HepG2 (cell line): Measurements from ENCODE around the gene CEMP1. TPM values are rescaled to one million over a fixed set of nuclear protein-coding genes. Genes with fewer than 3 reads are reported as not detected.
A peak's percentile ranks its signal among the peaks of the same experiment; 100 is the strongest.
"Not testable (repeated sequence)": the region's sequence is repeated elsewhere in the genome, so short reads cannot be mapped to it uniquely, and the experiment has no call there.

Experiments used
- ATAC-seq: fragments of 200-7000 bp; cut with Tn5 transposase; 3 replicates; pipeline ENCODE4 v1.9.1; 2020; ENCODE audit warnings: mild to moderate bottlenecking, moderate library complexity
- BruUV-seq: library from RNA; stranded (reverse); fragments of 400-500 nt; replicated peaks from 2 replicates; lab custom pipeline; 2021; lab: Mats Ljungman, UMichigan
- CTCF ChIA-PET: fragments of 300-600 bp; formaldehyde crosslinking; extraction: SDS; loops from one replicate; lab custom pipeline; 2021; ENCODE audit warnings: low total read pairs, inconsistent platforms, low intra/inter-chr PET ratio; lab: Yijun Ruan, JAX
- POLR2A ChIA-PET: fragments of 350-600 bp; sonication (Branson Sonifier 250); formaldehyde crosslinking; loops from one replicate; lab custom pipeline; 2020; ENCODE audit warnings: antibody characterized with exemption, inconsistent platforms; lab: Yijun Ruan, JAX
- DNase-seq: peaks from one replicate; pipeline ENCODE4 v3.0.0-alpha.2; 2015; ENCODE audit warnings: low spot score
- FAIRE-seq: peaks from 3 replicates; lab custom pipeline; 2011; peaks lifted over from hg19 to GRCh38; lab: Jason Lieb, UNC
- H2AFZ ChIP-seq: one replicate; pipeline ENCODE4 v1.6.1; 2011; ENCODE audit warnings: low read length, inconsistent platforms
- H3K27ac ChIP-seq: fragments of 300-600 bp; 3 replicates; pipeline ENCODE4 v1.8.0; 2011; ENCODE audit warnings: mixed run types, mild to moderate bottlenecking, mixed read lengths, low read length, inconsistent platforms; ENCODE audit not compliant: insufficient read depth; ENCODE audit errors: extremely low read length
- H3K27me3 ChIP-seq, 2 experiments: fragments of 200-600 bp in 1 of 2; 2 replicates in 1 of 2; 3 replicates in 1 of 2; pipeline versions ENCODE4 v1.6.0 to v1.8.0; 2011; ENCODE audit warnings: low read length in 2 of 2, mild to moderate bottlenecking in 2 of 2, moderate library complexity in 2 of 2, inconsistent platforms in 1 of 2; ENCODE audit not compliant: insufficient read depth in 2 of 2, control insufficient read depth in 1 of 2
- H3K36me3 ChIP-seq, 2 experiments: fragments of 200-600 bp in 1 of 2; replicated peaks in 1 of 2; 2 replicates in 1 of 2; 3 replicates in 1 of 2; pipeline versions ENCODE4 v1.5.1 to v1.8.0; 2011; ENCODE audit warnings: low read length in 2 of 2, inconsistent platforms in 1 of 2; ENCODE audit not compliant: insufficient read depth in 2 of 2, control insufficient read depth in 1 of 2
- H3K4me1 ChIP-seq: 2 replicates; pipeline ENCODE4 v1.5.1; 2012; ENCODE audit warnings: low read length, inconsistent platforms; ENCODE audit not compliant: insufficient read depth
- H3K4me2 ChIP-seq: 2 replicates; pipeline ENCODE4 v1.6.0; 2011; ENCODE audit warnings: low read depth, low read length, inconsistent platforms
- H3K4me3 ChIP-seq, 3 experiments: fragments of 200-600 bp in 1 of 3; sonication (generic), shearing (Covaris generic) in 1 of 3; replicated peaks in 1 of 3; 2 replicates each; pipeline ENCODE4 v1.5.1; 2011 to 2016; ENCODE audit warnings: low read length in 3 of 3, inconsistent platforms in 2 of 3, low read depth in 2 of 3, mild to moderate bottlenecking in 2 of 3, control low read depth in 1 of 3, mixed read lengths in 1 of 3; ENCODE audit not compliant: insufficient read depth in 1 of 3
- H3K79me2 ChIP-seq: one replicate; pipeline ENCODE4 v1.6.1; 2011; ENCODE audit warnings: low read length, inconsistent platforms; ENCODE audit not compliant: insufficient read depth
- H3K9ac ChIP-seq: 2 replicates; pipeline ENCODE4 v1.6.0; 2011; ENCODE audit warnings: mild to moderate bottlenecking, low read depth, low read length, inconsistent platforms; ENCODE audit not compliant: insufficient read depth
- H3K9me3 ChIP-seq: 2 replicates; pipeline ENCODE4 v1.5.1; 2012; ENCODE audit warnings: mild to moderate bottlenecking, low read length
- H4K20me1 ChIP-seq: 2 replicates; pipeline ENCODE4 v1.6.0; 2011; ENCODE audit warnings: inconsistent platforms, mild to moderate bottlenecking, low read length, moderate library complexity; ENCODE audit not compliant: insufficient read depth
- ADNP ChIP-seq: sonication (generic); formaldehyde crosslinking; IDR thresholded peaks from 2 replicates; pipeline ENCODE4 v1.4.0; 2020; ENCODE audit warnings: missing genetic modification reagents
- ATF7 ChIP-seq, 2 experiments: fragments of 450-650 bp in 1 of 2; sonication (generic) in 1 of 2; formaldehyde crosslinking in 1 of 2; IDR thresholded peaks; 2 replicates each; pipeline versions ENCODE4 v1.4.0 to v1.6.1; 2016 to 2020; ENCODE audit warnings: antibody characterized with exemption in 1 of 2, mild to moderate bottlenecking in 1 of 2, missing genetic modification reagents in 1 of 2
- CEBPG ChIP-seq: IDR thresholded peaks from 2 replicates; pipeline ENCODE4 v1.6.1; 2016
- CREM ChIP-seq, 2 experiments: sonication (generic) in 1 of 2; formaldehyde crosslinking in 1 of 2; IDR thresholded peaks; 2 replicates each; pipeline versions ENCODE4 v1.4.0 to v1.6.1; 2016 to 2020; ENCODE audit warnings: antibody characterized with exemption in 1 of 2, mild to moderate bottlenecking in 1 of 2, missing genetic modification reagents in 1 of 2
- CTCF ChIP-seq: sonication (generic); formaldehyde crosslinking; IDR thresholded peaks from 2 replicates; pipeline ENCODE4 v1.5.0; 2020; ENCODE audit warnings: mild to moderate bottlenecking, missing genetic modification reagents, moderate library complexity
- GATAD2A ChIP-seq: IDR thresholded peaks from 2 replicates; pipeline ENCODE4 v1.6.1; 2016
- SALL1 ChIP-seq: sonication (generic); formaldehyde crosslinking; IDR thresholded peaks from 2 replicates; pipeline ENCODE4 v1.8.0; 2022; ENCODE audit warnings: mild to moderate bottlenecking, missing genetic modification reagents
- SAP130 ChIP-seq: IDR thresholded peaks from 2 replicates; pipeline ENCODE4 v1.6.1; 2016; ENCODE audit warnings: low read depth
- TGIF2 ChIP-seq: IDR thresholded peaks from 2 replicates; pipeline ENCODE4 v1.6.1; 2016; ENCODE audit warnings: control low read depth, missing compliant biosample characterization
- ZBTB33 ChIP-seq: sonication (generic); formaldehyde crosslinking; IDR thresholded peaks from 2 replicates; pipeline ENCODE4 v1.4.0; 2020; ENCODE audit warnings: missing genetic modification reagents
- ZMYM3 ChIP-seq: sonication (generic); formaldehyde crosslinking; IDR thresholded peaks from 2 replicates; pipeline ENCODE4 v1.5.1; 2020; ENCODE audit warnings: mild to moderate bottlenecking, missing genetic modification reagents
- ZNF362 ChIP-seq: sonication (generic); formaldehyde crosslinking; IDR thresholded peaks from 2 replicates; pipeline ENCODE4 v1.4.0; 2020; ENCODE audit warnings: missing genetic modification reagents, mild to moderate bottlenecking, borderline replicate concordance
- ZNF580 ChIP-seq: IDR thresholded peaks from 2 replicates; pipeline ENCODE4 v1.6.1; 2016; ENCODE audit warnings: low read depth, borderline replicate concordance
- WGBS: methylation state at CpG from one replicate; pipeline ENCODE4 v1.1.6; 2017; ENCODE audit warnings: low lambda C conversion rate; 5-methylcytosine and 5-hydroxymethylcytosine counted together
- in situ Hi-C: cut with HindIII; loops from 2 replicates; pipeline ENCODE4 v1.10.0; 2017; ENCODE audit warnings: low pct_unique_long_range_greater_than_20kb; ENCODE audit not compliant: extremely low pct_ligation_motif_present
- intact Hi-C: fragments of 100-400 bp; cut with micrococcal nuclease; formaldehyde crosslinking; loops from one replicate; pipeline ENCODE4 v1.10.0; 2022; ENCODE audit not compliant: unreplicated experiment
- polyA plus RNA-seq, 8 experiments: library from polyadenylated mRNA; depleted of rRNA in 3 of 8; stranded (reverse) in 7 of 8; unstranded in 1 of 8; fragments of >200 nt; fragmentation: Illumina TruSeq in 4 of 8; extraction: Trizol in 4 of 8; gene quantifications; 2 replicates each; pipeline versions ENCODE4 v1.2.1 to v1.2.3, GENCODE V29; 2011 to 2016; ENCODE audit warnings: low read depth in 4 of 8, missing spikeins in 1 of 8, mixed read lengths in 1 of 8; ENCODE audit not compliant: insufficient read depth in 1 of 8
- total RNA-seq, 5 experiments: library from RNA; depleted of rRNA; stranded (reverse); fragments of >200 nt; fragmentation: Illumina TruSeq; extraction: Trizol; gene quantifications; 2 replicates each; pipeline ENCODE4 v1.2.3, GENCODE V29; 2016; ENCODE audit warnings: low read depth in 1 of 5
- TF ChIP-seq, protein P1 (sequence below): sonication (generic); formaldehyde crosslinking; IDR thresholded peaks from 2 replicates; pipeline ENCODE4 v1.5.0; 2020; ENCODE audit warnings: mild to moderate bottlenecking, missing genetic modification reagents
- TF ChIP-seq, protein P2 (sequence below): sonication (generic); formaldehyde crosslinking; IDR thresholded peaks from 2 replicates; pipeline ENCODE4 v1.4.0; 2020; ENCODE audit warnings: missing genetic modification reagents

Gene CEMP1
- total and polyA plus RNA-seq, 2 of the 13 experiments (the other 11 are each of a cell fraction or from before 2014, with no cell fraction given) = not detected

GRCh38 chr16:2551420-2551889, 20.2 kb upstream of the CEMP1 start:
- intact Hi-C loops; H4K20me1 ChIP-seq; H3K79me2 ChIP-seq; H3K36me3 ChIP-seq; CTCF ChIA-PET; H3K9me3 ChIP-seq; H3K27me3 ChIP-seq; H3K4me1 ChIP-seq; H2AFZ ChIP-seq; BruUV-seq; in situ Hi-C loops; FAIRE-seq; TF ChIP-seq CREM (CRISPR knock-in tag; IDR thresholded peaks at IDR 0.05): not testable (repeated sequence)
- DNase-seq = peak; percentile 52
- H3K4me3 ChIP-seq = peak overlapping the region; percentile 58 to 80 (median 59)
- ATAC-seq = peak; percentile 60
- peak overlapping the region; percentile 57 for H3K27ac ChIP-seq
- peak overlapping the region; percentile 54 for H3K9ac ChIP-seq
- POLR2A ChIA-PET = interaction anchor here (0.7 to 1.2 kb wide), 5 partner anchors 11 to 454 kb away, joined by 3 to 5 read pairs (median 4); partner anchors contain the start of gene PDPK1
- H3K4me2 ChIP-seq = peak overlapping the region; percentile 92
- 5% methylated on average over 11 of the region's 17 CpGs for WGBS
- peak; percentile 22; the same call in 1 of the 2 replicates for TF ChIP-seq SALL1 (CRISPR knock-in tag)
- peak; percentile 95 for TF ChIP-seq CEBPG (CRISPR knock-in tag)
- TF ChIP-seq TGIF2 (CRISPR knock-in tag) = 0 out of 2 replicates have a peak, but pooled peaks have one; percentile 41
- 0 out of 2 replicates have a peak, but pooled peaks have one; percentile 8 for TF ChIP-seq ZBTB33 (CRISPR knock-in tag)
- peak; percentile 33; the same call in 1 of the 2 replicates for TF ChIP-seq GATAD2A (CRISPR knock-in tag)
- TF ChIP-seq, protein P1, sequence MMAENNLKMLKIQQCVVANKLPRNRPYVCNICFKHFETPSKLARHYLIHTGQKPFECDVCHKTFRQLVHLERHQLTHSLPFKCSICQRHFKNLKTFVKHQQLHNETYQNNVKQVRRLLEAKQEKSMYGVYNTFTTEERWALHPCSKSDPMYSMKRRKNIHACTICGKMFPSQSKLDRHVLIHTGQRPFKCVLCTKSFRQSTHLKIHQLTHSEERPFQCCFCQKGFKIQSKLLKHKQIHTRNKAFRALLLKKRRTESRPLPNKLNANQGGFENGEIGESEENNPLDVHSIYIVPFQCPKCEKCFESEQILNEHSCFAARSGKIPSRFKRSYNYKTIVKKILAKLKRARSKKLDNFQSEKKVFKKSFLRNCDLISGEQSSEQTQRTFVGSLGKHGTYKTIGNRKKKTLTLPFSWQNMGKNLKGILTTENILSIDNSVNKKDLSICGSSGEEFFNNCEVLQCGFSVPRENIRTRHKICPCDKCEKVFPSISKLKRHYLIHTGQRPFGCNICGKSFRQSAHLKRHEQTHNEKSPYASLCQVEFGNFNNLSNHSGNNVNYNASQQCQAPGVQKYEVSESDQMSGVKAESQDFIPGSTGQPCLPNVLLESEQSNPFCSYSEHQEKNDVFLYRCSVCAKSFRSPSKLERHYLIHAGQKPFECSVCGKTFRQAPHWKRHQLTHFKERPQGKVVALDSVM (CRISPR knock-in tag) = peak; percentile 99
- TF ChIP-seq ZMYM3 (CRISPR knock-in tag) = peak; percentile 92
- peak; percentile 91 for TF ChIP-seq ADNP (CRISPR knock-in tag)
- peak; percentile 97 for TF ChIP-seq ZNF362 (CRISPR knock-in tag)
- TF ChIP-seq ATF7 (IDR thresholded peaks at IDR 0.05) = peak; percentile 90
- peak; percentile 74; the same call in 1 of the 2 replicates for TF ChIP-seq ATF7 (CRISPR knock-in tag; IDR thresholded peaks at IDR 0.05)
- TF ChIP-seq CREM (IDR thresholded peaks at IDR 0.05) = peak; percentile 21; the same call in 1 of the 2 replicates
- peak; percentile 59 for TF ChIP-seq SAP130 (CRISPR knock-in tag)
- TF ChIP-seq CTCF (CRISPR knock-in tag) = peak; percentile 39
- TF ChIP-seq ZNF580 (CRISPR knock-in tag) = 0 out of 2 replicates have a peak, but pooled peaks have one; percentile 37
- TF ChIP-seq, protein P2, sequence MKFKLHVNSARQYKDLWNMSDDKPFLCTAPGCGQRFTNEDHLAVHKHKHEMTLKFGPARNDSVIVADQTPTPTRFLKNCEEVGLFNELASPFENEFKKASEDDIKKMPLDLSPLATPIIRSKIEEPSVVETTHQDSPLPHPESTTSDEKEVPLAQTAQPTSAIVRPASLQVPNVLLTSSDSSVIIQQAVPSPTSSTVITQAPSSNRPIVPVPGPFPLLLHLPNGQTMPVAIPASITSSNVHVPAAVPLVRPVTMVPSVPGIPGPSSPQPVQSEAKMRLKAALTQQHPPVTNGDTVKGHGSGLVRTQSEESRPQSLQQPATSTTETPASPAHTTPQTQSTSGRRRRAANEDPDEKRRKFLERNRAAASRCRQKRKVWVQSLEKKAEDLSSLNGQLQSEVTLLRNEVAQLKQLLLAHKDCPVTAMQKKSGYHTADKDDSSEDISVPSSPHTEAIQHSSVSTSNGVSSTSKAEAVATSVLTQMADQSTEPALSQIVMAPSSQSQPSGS = peak; percentile 82; the same call in 1 of the 2 replicates
